ENCODE data around the gene UQCRC1.
A peak's percentile ranks its signal among the peaks of the same experiment; 100 is the strongest.

UQCRC1 gene

GRCh38 chr3:48555949-48556795 lies 53.3 kb downstream of the UQCRC1 start:
- H2AFZ ChIP-seq, result peak overlapping the region; percentile 86
- peak overlapping the region; percentile 61 for H3K4me3 ChIP-seq (ENCODE audit: low read depth, low read length)
- no peak for TF ChIP-seq CTCF (IDR thresholded peaks at IDR 0.05)
- no peaks in the 10 kb centered on the region for H3K9me3 ChIP-seq (ENCODE audit: control insufficient read depth, low read length)
- peaks cover 28% of the 10 kb centered on the region for H3K4me1 ChIP-seq
- peak overlapping the region; percentile 37 for H3K27ac ChIP-seq
- no peak overlapping the region for H3K9ac ChIP-seq
- H3K36me3 ChIP-seq (ENCODE audit: control insufficient read depth, insufficient read depth, low read length), result no peaks in the 10 kb centered on the region
- peaks cover 5% of the 10 kb centered on the region for H3K79me2 ChIP-seq
- no peaks in the 10 kb centered on the region for H3K27me3 ChIP-seq (ENCODE audit: control insufficient read depth, insufficient read depth, low read length)
- peak overlapping the region; percentile 79 for H3K4me2 ChIP-seq (ENCODE audit: low read length)

- H3K79me2 ChIP-seq, result peaks cover 5% of the 10 kb centered on the region
- H3K4me2 ChIP-seq (ENCODE audit: low read length), result no peak overlapping the region
- H3K36me3 ChIP-seq (ENCODE audit: control insufficient read depth, insufficient read depth, low read length), result no peaks in the 10 kb centered on the region
- H3K4me3 ChIP-seq (ENCODE audit: low read depth, low read length), result no peak overlapping the region
- peaks cover 20% of the 10 kb centered on the region for H3K4me1 ChIP-seq
- no peak overlapping the region for H3K27ac ChIP-seq
- no peak overlapping the region for H3K9ac ChIP-seq
- no peaks in the 10 kb centered on the region for H3K9me3 ChIP-seq (ENCODE audit: control insufficient read depth, low read length)
- H3K27me3 ChIP-seq (ENCODE audit: control insufficient read depth, insufficient read depth, low read length), result no peaks in the 10 kb centered on the region
- no peak for TF ChIP-seq CTCF (IDR thresholded peaks at IDR 0.05)
- H2AFZ ChIP-seq, result no peak overlapping the region
Observed at GRCh38 chr3:48555231-48555948, 54.1 kb downstream of the UQCRC1 start.

- no peaks in the 10 kb centered on the region for H3K27me3 ChIP-seq (ENCODE audit: control insufficient read depth, insufficient read depth, low read length)
- peaks cover 8% of the 10 kb centered on the region for H3K79me2 ChIP-seq
- H3K9me3 ChIP-seq (ENCODE audit: control insufficient read depth, low read length), result no peaks in the 10 kb centered on the region
- no peak overlapping the region for H3K4me2 ChIP-seq (ENCODE audit: low read length)
- no peak overlapping the region for H2AFZ ChIP-seq
- H3K36me3 ChIP-seq (ENCODE audit: control insufficient read depth, insufficient read depth, low read length), result no peaks in the 10 kb centered on the region
- TF ChIP-seq CTCF (IDR thresholded peaks at IDR 0.05), result no peak
- H3K27ac ChIP-seq, result no peak overlapping the region
- H3K4me3 ChIP-seq (ENCODE audit: low read depth, low read length), result no peak overlapping the region
- H3K9ac ChIP-seq, result no peak overlapping the region
- peaks cover 15% of the 10 kb centered on the region for H3K4me1 ChIP-seq
Observed at GRCh38 chr3:48553886-48554845, 55.3 kb downstream of the UQCRC1 start.

GRCh38 chr3:48553361-48553760 lies 56.1 kb downstream of the UQCRC1 start:
- Histone ChIP-seq H3K27me3 (ENCODE audit: control insufficient read depth, insufficient read depth, low read length) (no peaks in the 10 kb centered on the region), H3K9ac (no peak overlapping the region), H3K4me1 (peaks cover 18% of the 10 kb centered on the region), H3K4me3 (ENCODE audit: low read depth, low read length) (no peak overlapping the region), H3K79me2 (peaks cover 10% of the 10 kb centered on the region), H3K36me3 (ENCODE audit: control insufficient read depth, insufficient read depth, low read length) (no peaks in the 10 kb centered on the region), H3K27ac (no peak overlapping the region), H3K4me2 (ENCODE audit: low read length) (no peak overlapping the region), H2AFZ (no peak overlapping the region), H3K9me3 (ENCODE audit: control insufficient read depth, low read length) (no peaks in the 10 kb centered on the region)
- no peak for TF ChIP-seq CTCF (IDR thresholded peaks at IDR 0.05)

Data from parathyroid adenoma (tissue), 2 donors.